GM12801 (cell line): ENCODE data around the gene TUFT1.

Experiments
- TF ChIP-seq, protein P1 (sequence below): IDR thresholded peaks from one replicate; pipeline ENCODE4 v1.5.1; 2011; ENCODE audit warnings: control low read depth; ENCODE audit not compliant: insufficient read length; ENCODE audit errors: extremely low read depth

TUFT1 gene

DNA sequence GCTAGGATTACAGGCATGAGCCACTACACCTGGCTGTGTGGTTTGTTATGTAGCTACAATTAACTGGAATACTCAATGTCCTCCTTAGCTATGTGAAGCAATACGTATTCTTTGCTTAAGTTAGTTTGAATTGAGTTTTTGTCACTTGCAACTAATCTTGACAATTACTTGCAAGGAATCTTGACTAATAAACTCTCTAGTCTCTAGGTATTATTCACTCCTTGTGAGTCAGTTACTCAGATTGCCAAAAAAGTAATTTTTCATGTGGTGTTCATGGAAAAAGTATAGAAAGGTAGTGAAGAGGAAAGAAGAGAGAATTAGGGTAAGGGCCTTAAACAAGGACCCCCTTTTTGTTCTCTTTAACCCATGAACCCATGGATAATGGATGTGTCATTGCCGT, 64.2 kb downstream of the TUFT1 start:
- TF ChIP-seq, protein P1, sequence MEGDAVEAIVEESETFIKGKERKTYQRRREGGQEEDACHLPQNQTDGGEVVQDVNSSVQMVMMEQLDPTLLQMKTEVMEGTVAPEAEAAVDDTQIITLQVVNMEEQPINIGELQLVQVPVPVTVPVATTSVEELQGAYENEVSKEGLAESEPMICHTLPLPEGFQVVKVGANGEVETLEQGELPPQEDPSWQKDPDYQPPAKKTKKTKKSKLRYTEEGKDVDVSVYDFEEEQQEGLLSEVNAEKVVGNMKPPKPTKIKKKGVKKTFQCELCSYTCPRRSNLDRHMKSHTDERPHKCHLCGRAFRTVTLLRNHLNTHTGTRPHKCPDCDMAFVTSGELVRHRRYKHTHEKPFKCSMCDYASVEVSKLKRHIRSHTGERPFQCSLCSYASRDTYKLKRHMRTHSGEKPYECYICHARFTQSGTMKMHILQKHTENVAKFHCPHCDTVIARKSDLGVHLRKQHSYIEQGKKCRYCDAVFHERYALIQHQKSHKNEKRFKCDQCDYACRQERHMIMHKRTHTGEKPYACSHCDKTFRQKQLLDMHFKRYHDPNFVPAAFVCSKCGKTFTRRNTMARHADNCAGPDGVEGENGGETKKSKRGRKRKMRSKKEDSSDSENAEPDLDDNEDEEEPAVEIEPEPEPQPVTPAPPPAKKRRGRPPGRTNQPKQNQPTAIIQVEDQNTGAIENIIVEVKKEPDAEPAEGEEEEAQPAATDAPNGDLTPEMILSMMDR: no peak

DNA sequence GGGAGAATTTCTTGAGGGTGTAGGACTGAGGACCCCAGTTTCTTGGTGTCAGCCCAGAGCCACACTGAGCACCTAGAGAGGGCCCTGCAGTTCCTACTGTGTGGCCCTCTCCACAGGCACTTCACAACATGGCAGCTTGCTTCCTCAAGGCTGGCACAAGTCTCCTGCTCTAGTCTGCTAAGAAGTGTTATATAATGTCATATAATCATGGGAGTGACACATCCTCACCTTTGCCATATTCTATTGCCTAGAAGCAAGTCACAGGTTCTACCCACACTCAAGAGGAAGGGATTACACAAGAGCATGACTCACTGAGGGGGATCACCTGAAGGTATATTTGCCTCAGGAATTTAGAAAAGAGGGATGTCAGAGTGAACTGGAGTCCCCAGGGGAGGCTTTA, 66.3 kb downstream of the TUFT1 start:
- TF ChIP-seq, protein P1: no peak

DNA sequence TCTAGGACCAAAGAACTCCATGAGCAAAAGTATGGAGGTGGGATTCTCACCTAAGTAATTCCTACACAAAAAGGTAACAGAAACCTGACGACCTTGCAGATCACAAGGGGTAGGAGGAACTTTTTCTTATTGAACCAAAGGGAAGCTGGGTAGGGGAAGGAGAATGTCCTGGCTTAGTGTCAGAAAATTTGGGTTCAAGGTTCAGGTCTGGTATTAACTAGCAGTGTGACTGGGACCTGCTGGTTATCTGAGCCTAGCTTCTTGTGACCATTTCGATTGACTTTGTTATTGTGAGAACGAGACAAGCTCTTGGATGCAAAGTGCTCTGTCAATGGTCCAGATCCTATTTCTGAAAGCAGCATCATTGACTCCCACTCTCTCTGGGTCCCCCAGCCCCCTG, 66.7 kb downstream of the TUFT1 start:
- TF ChIP-seq, protein P1: no peak

DNA sequence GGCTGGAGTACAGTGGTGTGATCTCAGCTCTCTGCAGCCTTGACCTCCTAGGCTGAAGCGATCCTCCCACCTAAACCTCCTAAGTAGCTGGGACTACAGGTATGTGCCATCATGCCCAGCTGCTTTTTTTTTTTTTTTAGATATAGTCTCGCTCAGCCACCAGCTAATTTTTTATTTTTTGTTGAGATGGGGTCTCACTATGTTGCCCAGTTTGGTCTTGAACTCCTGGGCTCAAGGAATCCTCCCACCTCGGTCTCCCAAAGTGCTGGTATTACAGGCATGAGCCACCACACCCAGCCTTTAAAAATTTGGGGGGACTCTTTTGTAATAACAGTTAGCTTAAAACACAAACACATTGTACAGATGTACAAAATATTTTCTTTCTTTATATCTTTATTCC, 70.0 kb downstream of the TUFT1 start:
- TF ChIP-seq, protein P1: no peak

DNA sequence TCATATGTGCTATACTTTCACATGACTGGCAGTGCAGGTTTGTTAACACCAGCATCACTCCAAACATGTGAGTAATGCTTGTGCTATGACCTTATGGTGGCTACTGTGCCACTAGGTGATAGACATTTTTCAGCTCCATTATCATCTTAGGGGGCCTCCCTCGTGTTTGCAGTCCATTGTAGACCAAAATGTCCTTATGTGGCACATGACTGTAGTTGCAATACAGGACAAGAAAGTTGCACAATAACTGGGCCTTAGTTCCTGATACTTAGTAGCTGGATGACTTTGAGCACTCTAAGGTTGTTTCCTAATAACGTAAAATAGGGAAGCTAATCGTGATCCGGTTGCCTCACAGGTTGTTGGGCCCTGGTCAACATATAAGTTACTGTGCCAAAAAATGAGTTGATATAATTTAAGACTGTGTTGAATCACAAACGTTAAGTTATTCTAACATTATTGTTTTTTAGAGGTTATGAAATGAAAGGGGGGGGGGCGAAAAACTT, 71.2 kb downstream of the TUFT1 start:
- TF ChIP-seq, protein P1: no peak

DNA sequence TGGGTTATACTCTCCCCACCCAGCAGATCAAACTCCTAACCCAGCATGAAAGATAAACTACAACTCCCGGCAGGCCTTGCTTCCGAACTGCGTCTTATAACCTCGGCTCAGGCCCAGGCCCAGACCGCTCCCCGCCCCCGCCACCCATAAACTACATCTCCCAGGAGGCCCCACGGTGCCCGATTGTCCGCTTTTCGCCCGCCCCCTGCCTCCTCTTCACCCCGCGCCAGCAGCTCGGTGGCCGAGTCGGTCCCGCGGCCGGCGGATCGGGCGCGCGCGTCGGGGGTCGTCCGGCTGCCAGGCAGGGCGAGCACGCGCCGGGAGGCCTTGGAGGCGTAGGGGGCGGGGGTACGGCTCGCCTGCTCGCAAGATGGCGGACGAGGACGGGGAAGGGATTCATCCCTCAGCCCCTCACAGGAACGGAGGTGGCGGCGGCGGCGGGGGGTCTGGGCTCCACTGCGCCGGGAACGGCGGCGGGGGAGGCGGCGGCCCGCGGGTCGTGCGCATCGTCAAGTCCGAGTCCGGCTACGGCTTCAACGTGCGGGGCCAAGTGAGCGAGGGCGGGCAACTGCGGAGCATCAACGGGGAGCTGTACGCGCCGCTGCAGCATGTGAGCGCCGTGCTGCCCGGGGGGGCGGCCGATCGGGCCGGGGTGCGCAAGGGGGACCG, 71.9 kb downstream of the TUFT1 start, which contains the start of gene SNX27:
TSS of gene SNX27 (plus strand) at position 219 of the 669 bp plus-strand sequence. CDS start at position 371, 152 bp downstream.
- TF ChIP-seq, protein P1: no peak

DNA sequence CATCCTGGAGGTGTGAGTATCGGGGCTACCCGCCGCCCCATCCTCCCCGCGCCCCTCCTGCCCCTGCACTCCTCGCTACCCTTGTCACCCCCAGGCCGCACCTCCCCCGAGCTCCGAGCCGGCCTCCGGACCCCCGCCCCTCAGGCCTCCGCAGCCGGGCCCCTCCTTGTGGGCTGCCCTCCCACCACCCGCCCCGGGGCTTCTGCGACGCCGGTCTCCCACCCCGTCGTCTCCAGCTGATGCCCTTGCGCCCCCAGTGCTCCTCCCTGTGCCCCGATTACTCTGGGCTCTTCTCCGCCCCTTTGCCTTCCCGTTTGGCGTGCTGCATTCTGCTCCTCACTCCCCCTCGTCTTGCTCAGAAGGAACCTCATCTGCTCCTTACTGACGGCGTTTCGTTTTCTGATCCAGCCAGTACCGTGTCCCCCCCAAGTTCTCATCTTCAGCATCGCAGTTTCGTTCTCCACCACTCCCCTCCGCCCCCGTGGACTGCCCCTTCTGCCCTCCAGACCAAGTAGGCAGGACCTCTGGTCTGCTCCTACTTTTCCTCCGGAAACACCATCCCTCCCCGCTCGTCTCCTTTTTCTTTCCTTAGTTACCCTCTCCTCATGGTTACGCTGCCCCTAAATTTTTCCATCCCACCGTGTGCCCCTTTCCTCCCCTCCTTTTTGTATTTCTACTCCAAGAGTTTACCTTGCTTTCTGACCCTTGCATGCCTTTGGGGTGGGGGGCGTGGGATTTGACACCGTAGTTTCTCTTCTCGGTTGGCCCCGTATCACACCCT, 72.6 kb downstream of the TUFT1 start:
- TF ChIP-seq, protein P1: no peak
